H1 (cell line): ENCODE results near the gene ABCA1. TPM values are rescaled to one million over a fixed set of nuclear protein-coding genes. Genes with fewer than 3 reads are reported as not detected.

ENCODE experiments used
- CREB1 ChIP-seq: IDR thresholded peaks from 2 replicates; pipeline ENCODE4 v1.6.1; 2012; ENCODE audit warnings: inconsistent platforms
- PHF8 ChIP-seq: fragments of 200-600 bp; sonication (generic); conservative IDR thresholded peaks from 2 replicates; pipeline ENCODE4 v1.7.1; 2012; ENCODE audit warnings: low read depth, mild to moderate bottlenecking, inconsistent platforms, low read length, moderate library complexity
- polyA plus RNA-seq, 7 experiments: library from polyadenylated mRNA; depleted of rRNA in 3 of 7; stranded (reverse) in 5 of 7; unstranded in 2 of 7; fragments of >200 nt in 5 of 7; fragments of 200-250 nt in 2 of 7; gene quantifications; 1 replicate in 5 of 7; 2 replicates in 1 of 7; 4 replicates in 1 of 7; pipeline versions ENCODE4 v1.2.1 to v1.2.3, GENCODE V29; 2011 to 2013; ENCODE audit warnings: missing spikeins in 2 of 7, mixed read lengths in 2 of 7
- total RNA-seq: library from RNA; stranded (reverse); fragmentation: NEBNext Ultra II Directional; extraction: Animal tissue kit (Norgen Biotek cat#: 25700); gene quantifications from 2 replicates; pipeline ENCODE4 v1.2.1, GENCODE V29; 2021

ABCA1 gene
- total and polyA plus RNA-seq, 2 of the 8 experiments (the other 6 are each of a cell fraction or from before 2014, with no cell fraction given) = 6.9 to 7.8 TPM

DNA sequence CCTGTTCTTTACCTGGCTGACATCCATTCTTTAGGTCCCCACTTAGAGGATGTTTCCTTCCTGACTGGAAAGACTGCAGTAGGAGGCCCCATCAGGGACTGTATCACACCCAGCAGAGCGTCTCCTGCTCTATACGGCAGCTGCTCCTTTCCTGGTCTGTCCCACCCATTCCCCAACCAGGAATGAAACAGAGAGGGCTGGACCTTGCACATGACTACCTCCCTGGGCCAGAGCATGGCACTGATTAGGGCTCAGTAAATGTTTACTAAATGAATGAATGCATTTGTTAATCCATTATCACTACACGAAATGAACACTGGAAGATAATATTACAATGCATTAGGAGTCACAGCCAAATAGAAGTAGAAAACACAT, 76.4 kb downstream of the ABCA1 start (continued):
- TF ChIP-seq CREB1 (no peak), PHF8 (no peak)
